ENCODE data around the gene TMEM196. TPM values are rescaled to one million over a fixed set of nuclear protein-coding genes. Genes with fewer than 3 reads are reported as not detected.
A peak's percentile ranks its signal among the peaks of the same experiment; 100 is the strongest.

TMEM196 gene
- total and polyA plus RNA-seq, 2 experiments from 2014 or later: not detected

GRCh38 chr7:19728716-19729115 is 44.7 kb downstream of the TMEM196 start:
- H3K27me3 ChIP-seq: no peaks in the 10 kb centered on the region
- no peak for DNase-seq (ENCODE audit: low read depth in 1 of 2, low spot score in 1 of 2)

GRCh38 chr7:19725770-19726169 is 47.6 kb downstream of the TMEM196 start:
- Histone ChIP-seq H3K9me3 (ENCODE audit: low read depth) (no peaks in the 10 kb centered on the region), H3K27ac (no peak overlapping the region), H3K4me1 (ENCODE audit: low read depth) (no peaks in the 10 kb centered on the region), H3K27me3 (no peaks in the 10 kb centered on the region), H3K4me3 (no peak overlapping the region), H3K36me3 (no peaks in the 10 kb centered on the region)
- TF ChIP-seq CTCF (IDR thresholded peaks at IDR 0.05; ENCODE audit: low read depth, low read length): no peak
- DNase-seq (ENCODE audit: low read depth in 1 of 2, low spot score in 1 of 2): no peak

More at GRCh38 chr7:19728716-19729115, 44.7 kb downstream of the TMEM196 start:
- no peaks in the 10 kb centered on the region for H3K36me3 ChIP-seq
- H3K27ac ChIP-seq: no peak overlapping the region
- no peaks in the 10 kb centered on the region for H3K9me3 ChIP-seq (ENCODE audit: low read depth)
- no peak for TF ChIP-seq CTCF (IDR thresholded peaks at IDR 0.05; ENCODE audit: low read depth, low read length)
- no peaks in the 10 kb centered on the region for H3K4me1 ChIP-seq (ENCODE audit: low read depth)
- no peak overlapping the region for H3K4me3 ChIP-seq

- no peak for TF ChIP-seq CTCF (IDR thresholded peaks at IDR 0.05; ENCODE audit: low read depth, low read length)
- Histone ChIP-seq H3K4me3 (no peak overlapping the region), H3K27ac (no peak overlapping the region), H3K4me1 (ENCODE audit: low read depth) (no peaks in the 10 kb centered on the region), H3K36me3 (no peaks in the 10 kb centered on the region), H3K27me3 (peaks cover 7% of the 10 kb centered on the region), H3K9me3 (ENCODE audit: low read depth) (no peaks in the 10 kb centered on the region)
- no peak for DNase-seq (ENCODE audit: low read depth in 1 of 2, low spot score in 1 of 2)
Observed at GRCh38 chr7:19715499-19715898, 57.9 kb downstream of the TMEM196 start.

- Histone ChIP-seq H3K4me1 (ENCODE audit: low read depth) (no peaks in the 10 kb centered on the region), H3K27me3 (peaks cover 7% of the 10 kb centered on the region), H3K36me3 (no peaks in the 10 kb centered on the region), H3K4me3 (no peak overlapping the region), H3K27ac (no peak overlapping the region), H3K9me3 (ENCODE audit: low read depth) (no peaks in the 10 kb centered on the region)
- DNase-seq (ENCODE audit: low read depth in 1 of 2, low spot score in 1 of 2): peak; percentile 45 to 62
- peak; percentile 53 for TF ChIP-seq CTCF (IDR thresholded peaks at IDR 0.05; ENCODE audit: low read depth, low read length)
Observed at GRCh38 chr7:19713676-19714075, 59.7 kb downstream of the TMEM196 start.

- Histone ChIP-seq H3K4me3 (no peak overlapping the region), H3K9me3 (ENCODE audit: low read depth) (no peaks in the 10 kb centered on the region), H3K36me3 (no peaks in the 10 kb centered on the region), H3K4me1 (ENCODE audit: low read depth) (peaks cover 6% of the 10 kb centered on the region), H3K27ac (peak overlapping the region; percentile 19), H3K27me3 (peaks cover 7% of the 10 kb centered on the region)
- no peak for TF ChIP-seq CTCF (IDR thresholded peaks at IDR 0.05; ENCODE audit: low read depth, low read length)
- no peak for DNase-seq (ENCODE audit: low read depth in 1 of 2, low spot score in 1 of 2)
Observed at GRCh38 chr7:19709249-19709578, 64.2 kb downstream of the TMEM196 start.
